ENCODE results near the gene CHDH. TPM values are rescaled to one million over a fixed set of nuclear protein-coding genes. Genes with fewer than 3 reads are reported as not detected.

Gene CHDH
- total and polyA plus RNA-seq, 7 donors, result 0.29 to 6.1 (median 2.0) TPM

GRCh38 chr3:53841296-53841695 lies 4.9 kb downstream of the CHDH start:
- no peak for ATAC-seq
- Histone ChIP-seq H3K27ac (no peak overlapping the region), H3K27me3 (ENCODE audit: insufficient read depth in 3 of 3, low read length in 2 of 3) (no peaks in the 10 kb centered on the region), H3K36me3 (ENCODE audit: insufficient read depth in 1 of 2, low read depth in 1 of 2) (peaks cover 0 to 5% of the 10 kb centered on the region in 2 donors), H3K4me3 (no peak overlapping the region), H3K4me1 (no peaks in the 10 kb centered on the region), H3K9me3 (no peaks in the 10 kb centered on the region)
- 87 to 90% (median 87%) methylated on average over 5 of the region's 5 CpGs for WGBS, 3 donors
- intact Hi-C loops (cut with DNase I), result no loop called here
- no peak for DNase-seq
- TF ChIP-seq CTCF (IDR thresholded peaks at IDR 0.05), result no peak

GRCh38 chr3:53837331-53837730 lies 8.9 kb downstream of the CHDH start:
- Histone ChIP-seq H3K36me3 (ENCODE audit: insufficient read depth in 1 of 2, low read depth in 1 of 2) (peaks cover 0 to 5% of the 10 kb centered on the region in 2 donors), H3K9me3 (no peaks in the 10 kb centered on the region), H3K4me3 (no peak overlapping the region), H3K27me3 (ENCODE audit: insufficient read depth in 3 of 3, low read length in 2 of 3) (no peaks in the 10 kb centered on the region), H3K27ac (no peak overlapping the region), H3K4me1 (no peaks in the 10 kb centered on the region)
- DNase-seq (no peak), ATAC-seq (no peak)
- 81 to 91% (median 88%) methylated on average over 9 to 10 of the region's 10 CpGs for WGBS, 3 donors
- TF ChIP-seq CTCF (IDR thresholded peaks at IDR 0.05), result no peak
- intact Hi-C loops (cut with DNase I), result no loop called here

- Histone ChIP-seq H3K27ac (no peak overlapping the region), H3K27me3 (ENCODE audit: insufficient read depth in 3 of 3, low read length in 2 of 3) (no peaks in the 10 kb centered on the region), H3K4me1 (no peaks in the 10 kb centered on the region), H3K36me3 (ENCODE audit: insufficient read depth in 1 of 2, low read depth in 1 of 2) (peaks cover 0 to 5% of the 10 kb centered on the region in 2 donors), H3K4me3 (no peak overlapping the region), H3K9me3 (no peaks in the 10 kb centered on the region)
- ATAC-seq, result no peak
- intact Hi-C loops (cut with DNase I), result no loop called here
- 95 to 97% (median 96%) methylated on average over 9 of the region's 9 CpGs for WGBS, 3 donors
- DNase-seq, result no peak
- TF ChIP-seq CTCF (IDR thresholded peaks at IDR 0.05), result no peak
Measured at GRCh38 chr3:53836084-53836872, 9.9 kb downstream of the CHDH start.

- ATAC-seq, result peak in 2 of 4 donors; percentile 31 to 55
Measured at GRCh38 chr3:53835257-53835656, 11.0 kb downstream of the CHDH start.

More at GRCh38 chr3:53835257-53835656, 11.0 kb downstream of the CHDH start:
- H3K4me1 ChIP-seq, result no peaks in the 10 kb centered on the region
- H3K36me3 ChIP-seq (ENCODE audit: insufficient read depth in 1 of 2, low read depth in 1 of 2), result peaks cover 0 to 5% of the 10 kb centered on the region in 2 donors
- DNase-seq, result no peak
- no peak for TF ChIP-seq CTCF (IDR thresholded peaks at IDR 0.05)
- no peak overlapping the region for H3K4me3 ChIP-seq
- H3K27ac ChIP-seq, result no peak overlapping the region
- no peaks in the 10 kb centered on the region for H3K27me3 ChIP-seq (ENCODE audit: insufficient read depth in 3 of 3, low read length in 2 of 3)
- intact Hi-C loops (cut with DNase I), result no loop called here
- 37 to 94% (median 64%) methylated on average over 1 of the region's 1 CpG for WGBS, 3 donors
- H3K9me3 ChIP-seq, result no peaks in the 10 kb centered on the region
